CD4-positive, alpha-beta T cell (primary cell): ENCODE results near the gene PPP1R13L. TPM values are rescaled to one million over a fixed set of nuclear protein-coding genes. Genes with fewer than 3 reads are reported as not detected.

ENCODE experiments used
- ATAC-seq: fragments of 200-7000 bp; cut with Tn5 transposase; one replicate; pipeline ENCODE4 v1.10.0; 2022; ENCODE audit warnings: mild to moderate bottlenecking; ENCODE audit not compliant: poor library complexity
- CTCF ChIA-PET: fragments of 350-600 bp; sonication (Branson Sonifier 250); formaldehyde crosslinking; loops from one replicate; lab custom pipeline; 2021; ENCODE audit warnings: antibody characterized with exemption, inconsistent platforms; lab: Charles Lee
- POLR2A ChIA-PET: fragments of 350-600 bp; sonication (Branson Sonifier 250); formaldehyde crosslinking; loops from one replicate; lab custom pipeline; 2021; ENCODE audit warnings: antibody characterized with exemption, inconsistent platforms; lab: Charles Lee
- DNase-seq, 14 experiments: peaks; one replicate each; pipeline ENCODE4 v3.0.0-alpha.2; 2013 to 2020; ENCODE audit warnings: mixed read lengths in 2 of 14
- H3K27ac ChIP-seq, 2 donors: one replicate each; pipeline versions ENCODE4 v1.5.1 to v1.7.0; 2013; ENCODE audit warnings: low read length in 2 of 2, low read depth in 1 of 2, mild to moderate bottlenecking in 1 of 2
- H3K27me3 ChIP-seq, 2 experiments: 1 replicate in 1 of 2; 2 replicates in 1 of 2; pipeline versions ENCODE4 v1.6.1 to v1.7.0; 2013; ENCODE audit warnings: low read length in 2 of 2, control low read depth in 1 of 2, mild to moderate bottlenecking in 1 of 2, moderate library complexity in 1 of 2; ENCODE audit not compliant: insufficient read depth in 2 of 2, control insufficient read depth in 1 of 2
- H3K36me3 ChIP-seq: one replicate; pipeline ENCODE4 v1.6.1; 2013; ENCODE audit warnings: low read length, control low read depth; ENCODE audit not compliant: insufficient read depth
- H3K4me1 ChIP-seq: one replicate; pipeline ENCODE4 v1.6.1; 2013; ENCODE audit warnings: low read length, control low read depth; ENCODE audit not compliant: insufficient read depth
- H3K4me3 ChIP-seq: one replicate; pipeline ENCODE4 v1.5.1; 2013; ENCODE audit warnings: mild to moderate bottlenecking, low read length, moderate library complexity
- H3K9me3 ChIP-seq, 2 experiments: 1 replicate in 1 of 2; 2 replicates in 1 of 2; pipeline versions ENCODE4 v1.6.1 to v1.7.0; 2013; ENCODE audit warnings: low read length in 2 of 2, mild to moderate bottlenecking in 2 of 2, control low read depth in 1 of 2, moderate library complexity in 1 of 2; ENCODE audit not compliant: control insufficient read depth in 1 of 2, insufficient read depth in 1 of 2
- H3K27ac Mint-ChIP-seq: one replicate; pipeline ENCODE4 v1.8.0; 2020; ENCODE audit warnings: mixed read lengths
- H3K27me3 Mint-ChIP-seq: one replicate; pipeline ENCODE4 v1.8.0; 2021; ENCODE audit warnings: mixed read lengths
- H3K36me3 Mint-ChIP-seq: one replicate; pipeline ENCODE4 v1.8.0; 2021; ENCODE audit warnings: low read depth, mixed read lengths
- H3K4me1 Mint-ChIP-seq: one replicate; pipeline ENCODE4 v1.8.0; 2021; ENCODE audit warnings: low read depth, mixed read lengths
- H3K4me3 Mint-ChIP-seq: one replicate; pipeline ENCODE4 v1.8.0; 2020; ENCODE audit warnings: mild to moderate bottlenecking, mixed read lengths
- H3K9me3 Mint-ChIP-seq: one replicate; pipeline ENCODE4 v1.8.0; 2020; ENCODE audit warnings: mixed read lengths
- intact Hi-C, 2 experiments: fragments of 100-400 bp; cut with DNase I in 1 of 2; cut with micrococcal nuclease in 1 of 2; formaldehyde crosslinking; loops; one replicate each; pipeline versions ENCODE4 v1.15.1 to v1.9.0; 2023 to 2025; cut with DNase I, micrococcal nuclease
- total RNA-seq, 174 experiments: library from RNA in 2 of 174; stranded (reverse) in 2 of 174; gene quantifications; one replicate each; pipeline ENCODE4 v1.2.3 and lab custom pipeline; 2021 to 2026
- TF ChIP-seq, protein P1 (sequence below): fragments of 200-600 bp; IDR thresholded peaks from one replicate; pipeline ENCODE4 v1.8.0; 2022; ENCODE audit warnings: antibody characterized with exemption, mild to moderate bottlenecking

Gene PPP1R13L
- total RNA-seq, 2 experiments from 2014 or later: 1.5 to 3.7 TPM

DNA sequence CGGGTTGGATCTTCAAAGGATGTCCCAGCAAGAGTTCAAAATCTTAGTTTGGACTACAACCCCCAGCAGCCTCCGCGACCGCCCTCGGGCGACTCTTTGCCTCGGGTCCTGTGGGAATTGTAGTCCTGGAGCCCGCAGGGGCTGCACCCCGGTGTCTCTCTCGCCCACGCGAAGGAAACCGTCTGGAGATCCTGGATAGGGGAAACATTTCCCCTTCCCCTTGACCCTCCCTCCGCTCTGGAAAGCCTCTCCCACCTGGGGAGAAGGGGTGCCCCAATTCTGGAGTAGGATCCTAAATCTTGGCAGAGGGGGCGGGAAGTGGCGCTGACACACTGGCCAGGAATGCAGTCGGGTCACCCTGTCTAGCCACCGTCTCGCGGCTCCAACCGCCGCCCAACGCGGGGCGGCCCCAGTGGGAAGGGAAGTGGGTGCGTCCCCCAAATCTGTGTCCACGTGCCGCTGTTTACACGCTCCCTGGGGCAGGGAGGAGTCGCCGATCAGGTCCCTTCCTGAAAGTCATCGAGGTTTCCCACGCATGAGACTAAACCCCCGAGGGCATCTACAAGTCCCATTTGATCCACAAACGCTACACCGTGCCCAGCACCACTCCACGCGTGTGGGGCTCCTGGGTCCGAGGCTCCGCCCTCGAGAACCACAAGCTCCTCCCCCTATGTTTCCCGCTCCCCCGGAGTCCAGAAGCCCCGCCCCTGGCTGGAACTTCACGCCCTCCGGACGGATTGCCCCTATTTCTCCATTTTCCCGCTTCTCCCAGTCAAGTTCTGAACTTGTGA is 761 bp upstream of the PPP1R13L start:
- TF ChIP-seq, protein P1, sequence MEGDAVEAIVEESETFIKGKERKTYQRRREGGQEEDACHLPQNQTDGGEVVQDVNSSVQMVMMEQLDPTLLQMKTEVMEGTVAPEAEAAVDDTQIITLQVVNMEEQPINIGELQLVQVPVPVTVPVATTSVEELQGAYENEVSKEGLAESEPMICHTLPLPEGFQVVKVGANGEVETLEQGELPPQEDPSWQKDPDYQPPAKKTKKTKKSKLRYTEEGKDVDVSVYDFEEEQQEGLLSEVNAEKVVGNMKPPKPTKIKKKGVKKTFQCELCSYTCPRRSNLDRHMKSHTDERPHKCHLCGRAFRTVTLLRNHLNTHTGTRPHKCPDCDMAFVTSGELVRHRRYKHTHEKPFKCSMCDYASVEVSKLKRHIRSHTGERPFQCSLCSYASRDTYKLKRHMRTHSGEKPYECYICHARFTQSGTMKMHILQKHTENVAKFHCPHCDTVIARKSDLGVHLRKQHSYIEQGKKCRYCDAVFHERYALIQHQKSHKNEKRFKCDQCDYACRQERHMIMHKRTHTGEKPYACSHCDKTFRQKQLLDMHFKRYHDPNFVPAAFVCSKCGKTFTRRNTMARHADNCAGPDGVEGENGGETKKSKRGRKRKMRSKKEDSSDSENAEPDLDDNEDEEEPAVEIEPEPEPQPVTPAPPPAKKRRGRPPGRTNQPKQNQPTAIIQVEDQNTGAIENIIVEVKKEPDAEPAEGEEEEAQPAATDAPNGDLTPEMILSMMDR: no peak
- H3K9me3 Mint-ChIP-seq: no peaks in the 10 kb centered on the region
- H3K27me3 Mint-ChIP-seq: peaks cover 44% of the 10 kb centered on the region
- peaks cover 0 to 6% of the 10 kb centered on the region in 2 experiments for H3K9me3 ChIP-seq
- H3K4me1 Mint-ChIP-seq: peaks cover 40% of the 10 kb centered on the region
- DNase-seq (peak; percentile 68 to 90 (median 80)), ATAC-seq (peak; percentile 71)
- H3K4me3 ChIP-seq: peak overlapping the region; percentile 67
- no peaks in the 10 kb centered on the region for H3K36me3 ChIP-seq
- ChIA-PET CTCF (interaction anchor here (1.0 to 1.7 kb wide), 2 partner anchors 80 to 153 kb away, joined by 4 to 5 read pairs; no protein-coding TSS in a partner anchor), POLR2A (interaction anchor here (1.0 kb wide), 1 partner anchor 19 kb away, joined by 3 read pairs; no protein-coding TSS in a partner anchor)
- peak overlapping the region; percentile 70 to 86 for H3K27ac ChIP-seq
- peaks cover 27% of the 10 kb centered on the region in 2 experiments for H3K27me3 ChIP-seq
- peak overlapping the region; percentile 97 for H3K4me3 Mint-ChIP-seq
- H3K27ac Mint-ChIP-seq: peak overlapping the region; percentile 79
- peaks cover 45% of the 10 kb centered on the region for H3K4me1 ChIP-seq
- peaks cover 12% of the 10 kb centered on the region for H3K36me3 Mint-ChIP-seq
- intact Hi-C loops: loop anchor here (2.0 to 10.0 kb wide), 5 partner anchors 19 to 459 kb away; partner anchors contain the start of genes ERCC2 (in 2 of the 2), FOXA3 (in 1 of the 2), MARK4 (in 1 of the 2) and SYMPK (in 1 of the 2)

DNA sequence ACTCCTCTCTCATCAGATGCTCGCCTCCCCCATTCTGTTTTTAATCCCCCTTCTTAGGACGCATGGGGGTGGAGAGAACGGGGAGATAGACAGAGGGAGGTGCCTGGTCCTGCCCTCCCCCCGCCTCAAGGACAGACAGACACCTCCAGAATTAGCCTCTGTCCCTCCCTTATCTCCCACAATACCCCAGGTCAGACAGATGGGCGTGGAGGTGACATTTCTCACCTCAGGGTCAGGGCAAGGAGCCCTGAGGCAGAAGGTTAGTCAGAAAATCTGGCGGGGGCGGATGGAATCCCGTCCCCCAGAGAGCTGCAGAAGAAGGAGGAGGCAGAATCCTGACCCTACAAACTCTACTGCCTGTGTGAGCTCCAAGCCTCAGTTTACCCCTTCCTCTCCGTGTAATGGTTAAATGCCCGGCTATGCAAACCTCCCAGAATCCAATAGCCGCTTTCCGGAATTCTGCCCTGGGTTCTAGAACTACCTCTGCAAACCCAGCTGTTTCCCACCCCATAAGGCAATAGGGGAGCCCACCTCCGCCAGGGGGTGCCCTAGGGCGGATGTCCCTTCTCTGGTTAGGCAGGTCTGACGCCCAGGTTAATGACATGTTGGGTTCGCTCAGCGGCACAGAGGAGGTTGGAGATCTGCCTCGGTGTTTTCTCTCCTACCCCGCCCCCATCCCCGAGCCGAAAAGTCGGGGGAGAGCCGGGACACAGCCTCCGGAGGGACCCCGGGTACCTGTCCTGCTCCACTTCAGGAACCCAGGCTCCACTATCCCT is 900 bp downstream of the PPP1R13L start:
- Histone ChIP-seq H3K27ac (no peak overlapping the region), H3K9me3 (peaks cover 0 to 10% of the 10 kb centered on the region in 2 experiments), H3K27me3 (peaks cover 28 to 30% of the 10 kb centered on the region in 2 experiments), H3K4me3 (peak overlapping the region; percentile 67), H3K36me3 (no peaks in the 10 kb centered on the region), H3K4me1 (peaks cover 44% of the 10 kb centered on the region)
- H3K9me3 Mint-ChIP-seq: no peaks in the 10 kb centered on the region
- ChIA-PET POLR2A (interaction anchor here (1.3 to 1.5 kb wide), 2 partner anchors 75 to 82 kb away, joined by 3 to 6 read pairs; no protein-coding TSS in a partner anchor), CTCF (interaction anchor here (0.6 to 3.5 kb wide), 6 partner anchors 35 to 238 kb away, joined by 4 to 22 read pairs (median 8); no protein-coding TSS in a partner anchor)
- H3K27me3 Mint-ChIP-seq: peaks cover 57% of the 10 kb centered on the region
- intact Hi-C loops: loop anchor here (2.0 to 10.0 kb wide), 3 partner anchors 75 to 461 kb away; partner anchors contain the start of genes FOXA3 (in 1 of the 2), MARK4 (in 1 of the 2) and SYMPK (in 1 of the 2)
- peak overlapping the region; percentile 31 for H3K27ac Mint-ChIP-seq
- H3K4me1 Mint-ChIP-seq: peaks cover 40% of the 10 kb centered on the region
- TF ChIP-seq, protein P1: peak; percentile 27
- DNase-seq (peak in 13 of 14 experiments; percentile 28 to 78 (median 56)), ATAC-seq (no peak)
- H3K4me3 Mint-ChIP-seq: peak overlapping the region; percentile 97
- H3K36me3 Mint-ChIP-seq: peaks cover 9% of the 10 kb centered on the region

DNA sequence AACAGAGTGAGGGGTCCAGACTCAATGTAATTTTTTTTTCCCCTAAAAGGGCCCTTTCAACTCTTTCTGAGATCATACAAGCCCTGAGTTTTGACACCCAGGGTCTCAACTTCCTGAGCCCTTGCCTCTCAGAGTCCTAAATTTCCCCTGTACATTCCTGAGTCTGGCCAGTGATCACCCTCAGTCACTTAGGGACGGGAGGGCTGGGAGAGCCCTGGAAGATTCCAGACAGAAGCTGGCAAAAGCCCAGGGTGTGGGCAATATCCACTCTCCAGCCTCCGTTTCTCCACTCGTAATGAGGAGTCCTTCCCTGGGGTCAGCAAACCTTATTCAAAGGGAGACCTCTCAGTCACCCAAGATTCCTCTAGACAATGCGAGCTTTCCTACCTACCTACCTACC is 1.6 kb downstream of the PPP1R13L start:
- intact Hi-C loops: loop anchor here in 1 of 2 experiments (10.0 kb wide), 2 partner anchors 148 to 462 kb away; partner anchors contain the start of genes FOXA3, MARK4 and SYMPK
- peak overlapping the region; percentile 45 for H3K4me3 Mint-ChIP-seq

More for the DNA sequence above, 1.6 kb downstream of the PPP1R13L start:
- Histone ChIP-seq H3K4me1 (peaks cover 51% of the 10 kb centered on the region), H3K27me3 (peaks cover 35 to 37% of the 10 kb centered on the region in 2 experiments), H3K36me3 (no peaks in the 10 kb centered on the region), H3K9me3 (peaks cover 0 to 10% of the 10 kb centered on the region in 2 experiments), H3K4me3 (no peak overlapping the region), H3K27ac (no peak overlapping the region)
- H3K27me3 Mint-ChIP-seq: peaks cover 63% of the 10 kb centered on the region
- TF ChIP-seq, protein P1: no peak
- H3K27ac Mint-ChIP-seq: no peak overlapping the region
- H3K4me1 Mint-ChIP-seq: peaks cover 46% of the 10 kb centered on the region
- CTCF ChIA-PET: interaction anchor here (0.9 to 3.5 kb wide), 6 partner anchors 33 to 82 kb away, joined by 3 to 22 read pairs (median 12); partner anchors contain the start of gene ERCC2
- peaks cover 9% of the 10 kb centered on the region for H3K36me3 Mint-ChIP-seq
- DNase-seq: no peak
- POLR2A ChIA-PET: interaction anchor here (1.3 kb wide), 1 partner anchor 82 kb away, joined by 3 read pairs; no protein-coding TSS in a partner anchor
- ATAC-seq: no peak
- no peaks in the 10 kb centered on the region for H3K9me3 Mint-ChIP-seq
